AG09319 (cell line): ENCODE data around the gene NTHL1.

Experiments used
- DNase-seq: peaks from one replicate; pipeline ENCODE4 v3.0.0-alpha.2; 2010; ENCODE audit warnings: low read depth; ENCODE audit errors: extremely low read depth
- CTCF ChIP-seq: IDR thresholded peaks from 2 replicates; pipeline ENCODE4 v1.5.1; 2011; ENCODE audit warnings: low read depth, mild to moderate bottlenecking, inconsistent platforms, low read length, moderate library complexity

NTHL1 gene

GRCh38 chr16:2092256-2092620 is 44.6 kb upstream of the NTHL1 start:
- no peak for TF ChIP-seq CTCF
- no peak for DNase-seq

GRCh38 chr16:2091547-2092255 is 44.1 kb upstream of the NTHL1 start:
- no peak for DNase-seq
- no peak for TF ChIP-seq CTCF

- DNase-seq = no peak
- TF ChIP-seq CTCF = no peak
These were observed 43.3 kb upstream of the NTHL1 start for GRCh38 chr16:2090777-2091546.

GRCh38 chr16:2090481-2090776 is 42.8 kb upstream of the NTHL1 start:
- no peak for TF ChIP-seq CTCF
- DNase-seq = no peak

GRCh38 chr16:2089706-2090480 is 42.3 kb upstream of the NTHL1 start:
- DNase-seq = no peak
- no peak for TF ChIP-seq CTCF

GRCh38 chr16:2088759-2089358 is 41.2 kb upstream of the NTHL1 start:
- no peak for TF ChIP-seq CTCF
- DNase-seq = no peak
